Stimulated activated CD8-positive, alpha-beta memory T cell treated with anti-CD3 and anti-CD28 coated beads, Interleukin-4, amount 100 ng/mL, for 4 hours (primary cell): ENCODE data around the gene SH3TC1.

Experiments
- DNase-seq, 2 donors: peaks; one replicate each; pipeline ENCODE4 v3.0.0-alpha.2; 2020; ENCODE audit warnings: low read depth in 2 of 2, low spot score in 1 of 2

The SH3TC1 gene

GRCh38 chr4:8260656-8261111 is 61.6 kb downstream of the SH3TC1 start:
- DNase-seq: no peak

GRCh38 chr4:8261851-8262535 is 62.9 kb downstream of the SH3TC1 start:
- no peak for DNase-seq

DNA sequence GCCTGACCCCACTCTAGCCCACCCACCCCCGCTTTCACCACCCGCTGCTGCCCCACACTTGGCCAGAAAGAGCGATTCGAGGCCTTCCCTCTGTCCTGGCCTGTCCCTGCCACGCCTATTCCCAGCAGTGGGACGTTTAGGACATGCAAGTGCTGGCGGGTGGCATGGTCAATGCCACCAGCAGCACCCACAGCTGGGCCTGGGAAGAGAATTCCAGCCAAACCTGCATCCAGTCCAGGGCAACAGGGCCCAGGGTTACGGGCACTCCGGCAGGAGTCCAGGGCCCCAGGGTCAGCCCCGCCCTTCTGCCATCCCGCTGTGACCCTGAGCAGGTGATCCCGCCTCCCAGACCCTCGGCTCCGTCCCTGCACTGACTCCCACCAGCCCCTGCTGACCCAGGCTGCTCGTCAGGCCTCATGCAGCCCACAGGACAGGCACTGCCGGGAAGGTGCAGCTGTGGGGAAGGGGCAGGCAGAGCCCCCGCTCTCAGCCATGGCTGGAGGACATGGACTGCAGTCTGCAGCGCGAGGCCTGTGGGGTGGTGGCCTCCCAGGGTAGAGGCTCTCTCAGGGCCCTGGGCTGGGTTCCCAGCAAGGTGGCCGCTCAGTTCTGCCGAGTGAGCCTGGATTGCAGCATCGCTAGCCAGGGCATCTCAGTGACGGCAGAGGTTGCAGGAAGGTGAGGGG is 63.7 kb downstream of the SH3TC1 start:
- no peak for DNase-seq

DNA sequence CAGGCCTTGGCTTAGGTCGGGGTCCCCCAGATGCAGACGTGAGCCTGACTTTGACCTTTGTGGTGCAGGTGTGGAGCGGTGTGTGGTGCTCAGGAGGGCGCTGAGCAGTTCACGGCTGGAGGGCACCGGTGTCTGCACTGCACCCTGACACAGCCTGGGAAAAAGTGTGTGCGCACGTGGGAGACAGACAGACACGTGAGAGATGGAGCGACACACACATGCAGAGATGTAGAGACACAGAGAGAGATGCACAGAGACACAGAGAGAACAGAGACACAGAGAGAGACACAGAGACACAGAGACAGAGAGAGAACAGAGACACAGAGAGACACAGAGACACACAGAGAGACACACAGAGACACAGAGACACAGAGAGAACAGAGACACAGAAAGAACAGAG is 64.3 kb downstream of the SH3TC1 start:
- DNase-seq: no peak

- no peak for DNase-seq
Observed at GRCh38 chr4:8264106-8264505, 65.0 kb downstream of the SH3TC1 start.

DNA sequence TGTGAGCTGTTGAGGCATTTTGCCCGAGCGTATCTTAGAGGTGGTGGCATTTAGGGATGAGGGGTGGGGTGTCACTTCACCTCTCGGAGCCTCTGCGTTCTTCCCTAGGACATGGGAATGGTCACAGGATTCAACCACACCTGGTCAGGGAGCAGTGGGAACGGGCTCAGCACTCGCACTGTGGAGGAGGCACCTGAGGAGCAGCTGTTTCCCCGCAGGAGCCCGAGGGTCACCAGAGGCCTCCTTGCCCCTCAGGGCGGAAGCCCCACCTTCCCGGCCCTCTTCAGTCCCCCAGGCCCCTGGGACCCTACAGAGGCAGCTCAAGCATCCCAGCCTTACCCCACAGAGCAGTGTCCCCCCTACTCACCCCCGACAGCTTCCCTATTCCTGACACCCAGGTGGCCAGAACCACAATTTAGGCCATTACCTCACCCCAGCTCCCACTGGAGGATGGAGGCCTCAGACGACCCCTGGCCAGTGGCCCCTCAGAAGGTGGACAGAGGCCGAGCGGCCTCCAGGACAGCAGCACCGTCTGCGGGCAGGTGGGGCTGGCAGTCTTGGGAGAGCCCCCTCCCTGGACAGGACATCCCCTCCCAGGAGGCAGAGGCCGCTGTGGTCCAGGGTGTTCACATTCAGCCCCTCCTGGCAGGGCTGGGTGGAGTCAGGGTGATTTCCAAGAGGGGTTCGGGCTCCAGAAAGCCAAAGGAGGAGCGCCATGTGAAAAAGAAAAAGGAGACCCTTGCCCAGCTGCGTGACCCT is 66.3 kb downstream of the SH3TC1 start:
- DNase-seq: no peak

GRCh38 chr4:8266088-8266487 is 67.0 kb downstream of the SH3TC1 start:
- no peak for DNase-seq

- no peak for DNase-seq
Observed at GRCh38 chr4:8266508-8266907, 67.4 kb downstream of the SH3TC1 start.

DNA sequence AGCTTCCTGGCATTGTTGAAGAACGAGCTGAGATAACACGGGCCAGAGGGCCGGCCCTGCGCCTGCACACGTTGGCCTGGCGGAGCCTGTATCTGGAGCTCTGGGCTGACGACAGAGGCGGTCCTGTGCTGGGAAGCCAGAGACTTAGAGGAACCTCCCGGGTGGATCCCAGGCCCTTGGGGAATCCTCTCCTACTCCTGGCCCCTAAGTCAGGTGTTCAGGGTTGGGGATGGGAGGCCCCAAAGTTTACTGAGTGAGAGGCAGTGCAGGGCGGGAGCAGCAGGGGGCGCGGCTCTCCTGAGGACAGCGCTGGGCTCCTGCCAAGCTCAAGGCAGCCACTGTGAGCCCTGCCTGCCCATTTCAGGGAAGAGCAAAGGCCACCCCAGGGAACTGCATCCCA is 68.0 kb downstream of the SH3TC1 start:
- no peak for DNase-seq

- DNase-seq: no peak
Observed at GRCh38 chr4:8268211-8268610, 69.1 kb downstream of the SH3TC1 start.

GRCh38 chr4:8268901-8269534 is 69.9 kb downstream of the SH3TC1 start:
- DNase-seq: no peak

DNA sequence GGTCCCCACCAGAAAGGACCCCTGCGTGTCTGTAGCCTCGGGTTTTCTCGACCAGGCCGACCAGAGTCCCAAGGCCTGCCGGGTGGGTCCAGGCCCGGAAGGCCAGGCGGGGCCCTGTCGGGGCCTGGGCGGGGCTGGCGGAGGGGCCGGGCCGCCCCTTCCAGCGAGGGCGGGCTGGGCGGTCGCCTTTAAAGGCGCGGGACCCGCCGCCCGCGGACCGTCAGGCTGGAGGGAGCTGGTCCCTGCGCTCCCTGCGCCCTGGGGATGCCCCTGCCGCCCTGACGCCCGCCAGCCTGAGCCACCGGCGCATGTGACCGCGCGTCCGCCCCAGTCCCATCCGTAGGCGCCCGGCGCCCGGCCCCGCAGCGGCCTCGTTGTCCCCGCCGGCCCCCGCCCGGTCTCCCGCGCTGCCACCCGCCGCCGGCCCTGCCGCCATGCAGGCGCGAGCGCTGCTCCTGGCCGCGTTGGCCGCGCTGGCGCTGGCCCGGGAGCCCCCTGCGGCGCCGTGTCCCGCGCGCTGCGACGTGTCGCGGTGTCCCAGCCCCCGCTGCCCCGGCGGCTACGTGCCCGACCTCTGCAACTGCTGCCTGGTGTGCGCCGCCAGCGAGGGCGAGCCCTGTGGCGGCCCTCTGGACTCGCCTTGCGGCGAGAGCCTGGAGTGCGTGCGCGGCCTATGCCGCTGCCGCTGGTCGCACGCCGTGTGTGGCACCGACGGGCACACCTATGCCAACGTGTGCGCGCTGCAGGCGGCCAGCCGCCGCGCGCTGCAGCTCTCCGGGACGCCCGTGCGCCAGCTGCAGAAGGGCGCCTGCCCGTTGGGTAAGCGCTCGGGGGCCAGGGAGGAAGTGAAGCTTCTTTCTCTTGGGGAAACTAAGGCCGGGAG is 70.7 kb downstream of the SH3TC1 start, which contains the start of gene HTRA3:
HTRA3 (plus strand) TSS at position 220 of the 883 bp plus-strand sequence; CDS start at position 435, 215 bp downstream.
- DNase-seq: no peak

DNA sequence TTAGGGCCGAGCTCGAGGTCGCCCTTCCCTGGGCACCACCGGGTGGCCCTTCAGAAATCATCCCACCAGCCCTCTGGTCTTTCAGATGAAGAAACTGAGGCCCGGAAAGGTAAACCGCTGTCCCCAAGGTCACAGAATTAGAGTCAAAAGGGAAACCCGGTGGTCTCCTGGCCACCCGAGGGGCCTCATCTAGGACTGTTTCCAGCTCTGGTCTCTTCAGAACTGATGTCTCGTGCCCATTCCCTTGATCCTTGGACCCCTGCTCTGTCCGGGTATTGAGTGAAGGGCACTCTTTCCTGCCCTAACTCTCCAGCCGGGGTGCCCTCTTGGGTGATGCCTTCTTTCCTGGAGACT is 71.3 kb downstream of the SH3TC1 start:
- DNase-seq: no peak

GRCh38 chr4:8270912-8271815 is 72.1 kb downstream of the SH3TC1 start:
- DNase-seq: no peak

DNA sequence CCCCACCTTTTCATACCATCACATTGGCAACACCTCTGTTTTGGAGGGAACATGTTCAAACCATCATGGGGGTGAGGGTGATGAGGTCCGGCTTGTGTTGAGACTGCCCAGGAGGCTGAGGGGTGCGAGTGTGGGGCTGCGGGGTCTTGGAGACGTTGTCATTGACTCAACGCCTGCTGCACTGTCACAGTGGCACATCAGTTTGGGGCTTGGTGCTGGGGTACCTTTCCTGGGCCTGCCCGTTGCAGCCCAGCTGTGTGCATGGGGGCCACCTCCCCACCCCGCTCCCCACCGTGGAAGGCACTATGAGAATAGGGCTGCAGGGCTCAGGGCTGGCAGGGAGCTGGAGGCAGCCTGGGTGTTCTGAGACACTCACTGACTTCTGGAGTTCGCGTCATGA is 72.7 kb downstream of the SH3TC1 start:
- DNase-seq: no peak

GRCh38 chr4:8272472-8273428 is 73.7 kb downstream of the SH3TC1 start:
- DNase-seq: no peak

GRCh38 chr4:8273450-8273849 is 74.4 kb downstream of the SH3TC1 start:
- no peak for DNase-seq

DNA sequence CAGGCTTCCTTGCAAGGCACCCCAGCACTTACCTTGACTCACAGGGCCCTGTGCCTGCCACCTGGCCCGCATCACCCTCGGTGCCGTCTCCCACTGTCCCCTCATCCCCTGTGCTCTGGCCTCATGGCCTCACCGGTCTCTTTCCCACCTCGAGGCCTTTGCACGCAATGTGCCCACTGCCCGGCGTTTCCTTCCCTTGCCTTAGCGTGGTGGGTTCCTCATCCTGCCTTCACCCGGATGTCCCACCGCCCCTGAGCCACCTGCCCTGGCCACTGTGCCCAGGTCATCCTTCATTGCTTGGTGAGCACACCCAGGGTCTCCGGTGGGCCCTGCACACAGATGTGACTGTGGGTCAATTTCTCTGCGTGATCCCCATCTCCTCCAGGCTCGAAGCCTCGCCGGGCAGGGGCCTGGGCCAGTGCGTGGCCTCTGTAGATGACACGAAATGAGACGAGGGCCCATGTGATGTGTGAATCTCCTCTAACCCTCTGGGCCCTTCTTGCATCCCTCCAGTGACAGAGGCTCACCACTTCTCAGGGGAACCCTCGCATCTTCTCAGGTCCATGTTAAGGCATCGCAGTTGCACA is 75.1 kb downstream of the SH3TC1 start:
- DNase-seq: no peak
